Measurements from ENCODE around the gene ATXN8OS. TPM values are rescaled to one million over a fixed set of nuclear protein-coding genes. Genes with fewer than 3 reads are reported as not detected.
A peak's percentile ranks its signal among the peaks of the same experiment; 100 is the strongest.

The ATXN8OS gene
- total RNA-seq, 2 donors from 2014 or later = not detected

GRCh38 chr13:70090036-70090723 lies 17.4 kb upstream of the ATXN8OS start:
- 67 to 76% methylated on average over 2 of the region's 2 CpGs for WGBS, 2 donors
- Histone ChIP-seq H3K27me3 (no peaks in the 10 kb centered on the region), H3K4me1 (no peaks in the 10 kb centered on the region), H3K36me3 (replicated peaks in 1 of 2; ENCODE audit: insufficient read depth in 1 of 2, low read depth in 2 of 2) (no peaks in the 10 kb centered on the region), H3K4me3 (no peak overlapping the region), H3K9me3 (no peaks in the 10 kb centered on the region), H3K27ac (no peak overlapping the region)
- no peak for DNase-seq
- ATAC-seq = no peak
- intact Hi-C loops (cut with DNase I) = no loop called here
- TF ChIP-seq CTCF (IDR thresholded peaks at IDR 0.05) = no peak
- TF ChIP-seq POLR2A (IDR thresholded peaks at IDR 0.05) = no peak

GRCh38 chr13:70098669-70099068 lies 9.0 kb upstream of the ATXN8OS start:
- H3K36me3 ChIP-seq (replicated peaks in 1 of 2; ENCODE audit: insufficient read depth in 1 of 2, low read depth in 2 of 2) = no peaks in the 10 kb centered on the region
- no peaks in the 10 kb centered on the region for H3K27me3 ChIP-seq
- no peak for ATAC-seq
- intact Hi-C loops (cut with DNase I) = no loop called here
- H3K27ac ChIP-seq = no peak overlapping the region
- no peaks in the 10 kb centered on the region for H3K4me1 ChIP-seq
- 29 to 40% methylated on average over 1 of the region's 1 CpG for WGBS, 2 donors
- TF ChIP-seq POLR2A (IDR thresholded peaks at IDR 0.05) (no peak), CTCF (IDR thresholded peaks at IDR 0.05) (peak in 5 of 7 experiments; percentile 32 to 47 (median 40))
- H3K4me3 ChIP-seq = no peak overlapping the region
- no peaks in the 10 kb centered on the region for H3K9me3 ChIP-seq
- no peak for DNase-seq

GRCh38 chr13:70104481-70104880 lies 3.1 kb upstream of the ATXN8OS start:
- TF ChIP-seq CTCF (IDR thresholded peaks at IDR 0.05) = no peak
- no peak for TF ChIP-seq POLR2A (IDR thresholded peaks at IDR 0.05)
- H3K4me1 ChIP-seq = peaks cover 9% of the 10 kb centered on the region
- no peak overlapping the region for H3K4me3 ChIP-seq
- no peaks in the 10 kb centered on the region for H3K27me3 ChIP-seq
- DNase-seq (no peak), ATAC-seq (no peak)
- intact Hi-C loops (cut with DNase I) = no loop called here
- no peaks in the 10 kb centered on the region for H3K36me3 ChIP-seq (replicated peaks in 1 of 2; ENCODE audit: insufficient read depth in 1 of 2, low read depth in 2 of 2)
- H3K9me3 ChIP-seq = no peaks in the 10 kb centered on the region
- no peak overlapping the region for H3K27ac ChIP-seq

- Histone ChIP-seq H3K27ac (no peak overlapping the region), H3K9me3 (no peaks in the 10 kb centered on the region), H3K36me3 (replicated peaks in 1 of 2; ENCODE audit: insufficient read depth in 1 of 2, low read depth in 2 of 2) (no peaks in the 10 kb centered on the region), H3K4me3 (no peak overlapping the region), H3K27me3 (no peaks in the 10 kb centered on the region), H3K4me1 (peaks cover 9% of the 10 kb centered on the region)
- TF ChIP-seq POLR2A (IDR thresholded peaks at IDR 0.05) (no peak), CTCF (IDR thresholded peaks at IDR 0.05) (no peak)
- DNase-seq (peak in 2 of 4 donors; percentile 4 to 11), ATAC-seq (no peak)
- WGBS, 2 donors = 23 to 36% methylated on average over 8 to 9 of the region's 9 CpGs
- intact Hi-C loops (cut with DNase I) = no loop called here
These were observed 515 bp upstream of the ATXN8OS start for GRCh38 chr13:70107125-70107497.
